ENCODE data around the gene GNB1L.

GNB1L gene

GRCh38 chr22:19831016-19831415 is 23.7 kb downstream of the GNB1L start:
- H4K8ac ChIP-seq (ENCODE audit: low read depth, low read length) = no peak overlapping the region
- H2AK5ac ChIP-seq (ENCODE audit: low read depth, low read length) = no peak overlapping the region
- no peak for DNase-seq (ENCODE audit: low spot score)
- no peak overlapping the region for H2BK15ac ChIP-seq (ENCODE audit: low read length)
- H3K36me3 ChIP-seq (replicated peaks in 1 of 2; ENCODE audit: control insufficient read depth in 2 of 2, insufficient read depth in 2 of 2, low read length in 2 of 2) = no peaks in the 10 kb centered on the region
- H3K4me1 ChIP-seq (ENCODE audit: control insufficient read depth in 2 of 2, insufficient read depth in 1 of 2, low read depth in 1 of 2, low read length in 2 of 2) = no peaks in the 10 kb centered on the region
- no peak overlapping the region for H2BK12ac ChIP-seq (ENCODE audit: low read length)
- H3K79me1 ChIP-seq (ENCODE audit: low read depth, low read length) = no peaks in the 10 kb centered on the region
- no peak overlapping the region for H3K4ac ChIP-seq (ENCODE audit: low read length)
- WGBS, 2 donors (ENCODE audit: extremely low coverage in 2 of 2, insufficient read length in 2 of 2, insufficient replicate concordance in 1 of 2) = no CpG with 5 or more reads among the region's 6 CpGs
- H3K14ac ChIP-seq (ENCODE audit: low read length) = no peak overlapping the region
- H3K27ac ChIP-seq (replicated peaks; ENCODE audit: low read length) = no peak overlapping the region
- H4K91ac ChIP-seq (ENCODE audit: low read depth, low read length, poor library complexity) = no peak overlapping the region
- H3K23ac ChIP-seq (ENCODE audit: low read depth, low read length, poor library complexity) = no peak overlapping the region
- no peaks in the 10 kb centered on the region for H3K27me3 ChIP-seq (ENCODE audit: control insufficient read depth in 3 of 3, insufficient read depth in 3 of 3, low read depth in 1 of 3, low read length in 3 of 3)
- H2BK120ac ChIP-seq (ENCODE audit: low read depth, low read length) = no peak overlapping the region
- no peak overlapping the region for H3K9ac ChIP-seq (ENCODE audit: low read depth, low read length, poor library complexity)
- H3K18ac ChIP-seq (ENCODE audit: low read length) = no peak overlapping the region
- no peak overlapping the region for H2BK5ac ChIP-seq (ENCODE audit: low read length)
- no peak overlapping the region for H2AFZ ChIP-seq (ENCODE audit: low read length)
- H3K4me2 ChIP-seq (ENCODE audit: insufficient read depth, low read length, poor library complexity, severe bottlenecking) = no peak overlapping the region
- H3K9me3 ChIP-seq (replicated peaks in 1 of 2; ENCODE audit: control insufficient read depth in 2 of 2, insufficient read depth in 1 of 2, low read depth in 1 of 2, low read length in 2 of 2) = peaks cover 0 to 4% of the 10 kb centered on the region in 2 donors
- H3K4me3 ChIP-seq (ENCODE audit: low read length in 2 of 2) = no peak overlapping the region

- Histone ChIP-seq H2BK15ac (ENCODE audit: low read length) (no peak overlapping the region), H3K9me3 (replicated peaks in 1 of 2; ENCODE audit: control insufficient read depth in 2 of 2, insufficient read depth in 1 of 2, low read depth in 1 of 2, low read length in 2 of 2) (peaks cover 0 to 4% of the 10 kb centered on the region in 2 donors), H3K4ac (ENCODE audit: low read length) (no peak overlapping the region), H2BK120ac (ENCODE audit: low read depth, low read length) (no peak overlapping the region), H3K4me1 (ENCODE audit: control insufficient read depth in 2 of 2, insufficient read depth in 1 of 2, low read depth in 1 of 2, low read length in 2 of 2) (peaks cover 0 to 4% of the 10 kb centered on the region in 2 donors), H3K27ac (replicated peaks; ENCODE audit: low read length) (no peak overlapping the region), H4K8ac (ENCODE audit: low read depth, low read length) (no peak overlapping the region), H2BK12ac (ENCODE audit: low read length) (no peak overlapping the region), H3K4me2 (ENCODE audit: insufficient read depth, low read length, poor library complexity, severe bottlenecking) (no peak overlapping the region), H3K18ac (ENCODE audit: low read length) (no peak overlapping the region), H3K4me3 (ENCODE audit: low read length in 2 of 2) (no peak overlapping the region), H2AFZ (ENCODE audit: low read length) (no peak overlapping the region), H4K91ac (ENCODE audit: low read depth, low read length, poor library complexity) (no peak overlapping the region), H3K23ac (ENCODE audit: low read depth, low read length, poor library complexity) (no peak overlapping the region), H3K27me3 (ENCODE audit: control insufficient read depth in 3 of 3, insufficient read depth in 3 of 3, low read depth in 1 of 3, low read length in 3 of 3) (no peaks in the 10 kb centered on the region), H3K14ac (ENCODE audit: low read length) (no peak overlapping the region), H3K9ac (ENCODE audit: low read depth, low read length, poor library complexity) (no peak overlapping the region), H3K36me3 (replicated peaks in 1 of 2; ENCODE audit: control insufficient read depth in 2 of 2, insufficient read depth in 2 of 2, low read length in 2 of 2) (peaks cover 0 to 2% of the 10 kb centered on the region in 2 donors), H2AK5ac (ENCODE audit: low read depth, low read length) (no peak overlapping the region), H2BK5ac (ENCODE audit: low read length) (no peak overlapping the region), H3K79me1 (ENCODE audit: low read depth, low read length) (peaks cover 4% of the 10 kb centered on the region)
- no peak for DNase-seq (ENCODE audit: low spot score)
- no CpG with 5 or more reads among the region's 2 CpGs for WGBS, 2 donors (ENCODE audit: extremely low coverage in 2 of 2, insufficient read length in 2 of 2, insufficient replicate concordance in 1 of 2)
These were observed 26.7 kb downstream of the GNB1L start for GRCh38 chr22:19828035-19828401.

GRCh38 chr22:19827341-19828034 is 27.2 kb downstream of the GNB1L start:
- Histone ChIP-seq H3K4ac (ENCODE audit: low read length) (no peak overlapping the region), H4K91ac (ENCODE audit: low read depth, low read length, poor library complexity) (no peak overlapping the region), H3K4me3 (ENCODE audit: low read length in 2 of 2) (no peak overlapping the region), H2BK12ac (ENCODE audit: low read length) (no peak overlapping the region), H3K9ac (ENCODE audit: low read depth, low read length, poor library complexity) (no peak overlapping the region), H2BK5ac (ENCODE audit: low read length) (no peak overlapping the region), H3K27me3 (ENCODE audit: control insufficient read depth in 3 of 3, insufficient read depth in 3 of 3, low read depth in 1 of 3, low read length in 3 of 3) (no peaks in the 10 kb centered on the region), H3K27ac (replicated peaks; ENCODE audit: low read length) (no peak overlapping the region), H2BK120ac (ENCODE audit: low read depth, low read length) (no peak overlapping the region), H2AFZ (ENCODE audit: low read length) (no peak overlapping the region), H3K23ac (ENCODE audit: low read depth, low read length, poor library complexity) (no peak overlapping the region), H2AK5ac (ENCODE audit: low read depth, low read length) (no peak overlapping the region), H3K36me3 (replicated peaks in 1 of 2; ENCODE audit: control insufficient read depth in 2 of 2, insufficient read depth in 2 of 2, low read length in 2 of 2) (peaks cover 0 to 2% of the 10 kb centered on the region in 2 donors), H3K14ac (ENCODE audit: low read length) (no peak overlapping the region), H4K8ac (ENCODE audit: low read depth, low read length) (no peak overlapping the region), H3K79me1 (ENCODE audit: low read depth, low read length) (peaks cover 4% of the 10 kb centered on the region), H2BK15ac (ENCODE audit: low read length) (no peak overlapping the region), H3K4me1 (ENCODE audit: control insufficient read depth in 2 of 2, insufficient read depth in 1 of 2, low read depth in 1 of 2, low read length in 2 of 2) (peaks cover 0 to 4% of the 10 kb centered on the region in 2 donors), H3K18ac (ENCODE audit: low read length) (no peak overlapping the region), H3K4me2 (ENCODE audit: insufficient read depth, low read length, poor library complexity, severe bottlenecking) (no peak overlapping the region), H3K9me3 (replicated peaks in 1 of 2; ENCODE audit: control insufficient read depth in 2 of 2, insufficient read depth in 1 of 2, low read depth in 1 of 2, low read length in 2 of 2) (peaks cover 0 to 4% of the 10 kb centered on the region in 2 donors)
- no CpG with 5 or more reads among the region's 10 CpGs for WGBS, 2 donors (ENCODE audit: extremely low coverage in 2 of 2, insufficient read length in 2 of 2, insufficient replicate concordance in 1 of 2)
- DNase-seq (ENCODE audit: low spot score) = no peak

- Histone ChIP-seq H3K18ac (ENCODE audit: low read length) (no peak overlapping the region), H3K4ac (ENCODE audit: low read length) (no peak overlapping the region), H2BK15ac (ENCODE audit: low read length) (no peak overlapping the region), H4K91ac (ENCODE audit: low read depth, low read length, poor library complexity) (no peak overlapping the region), H3K9me3 (replicated peaks in 1 of 2; ENCODE audit: control insufficient read depth in 2 of 2, insufficient read depth in 1 of 2, low read depth in 1 of 2, low read length in 2 of 2) (peaks cover 0 to 4% of the 10 kb centered on the region in 2 donors), H3K36me3 (replicated peaks in 1 of 2; ENCODE audit: control insufficient read depth in 2 of 2, insufficient read depth in 2 of 2, low read length in 2 of 2) (peaks cover 0 to 2% of the 10 kb centered on the region in 2 donors), H2BK5ac (ENCODE audit: low read length) (no peak overlapping the region), H3K14ac (ENCODE audit: low read length) (no peak overlapping the region), H3K27ac (replicated peaks; ENCODE audit: low read length) (no peak overlapping the region), H2AFZ (ENCODE audit: low read length) (no peak overlapping the region), H2BK12ac (ENCODE audit: low read length) (no peak overlapping the region), H2AK5ac (ENCODE audit: low read depth, low read length) (no peak overlapping the region), H3K23ac (ENCODE audit: low read depth, low read length, poor library complexity) (no peak overlapping the region), H3K27me3 (ENCODE audit: control insufficient read depth in 3 of 3, insufficient read depth in 3 of 3, low read depth in 1 of 3, low read length in 3 of 3) (no peaks in the 10 kb centered on the region), H2BK120ac (ENCODE audit: low read depth, low read length) (no peak overlapping the region), H3K4me1 (ENCODE audit: control insufficient read depth in 2 of 2, insufficient read depth in 1 of 2, low read depth in 1 of 2, low read length in 2 of 2) (peaks cover 0 to 4% of the 10 kb centered on the region in 2 donors), H3K9ac (ENCODE audit: low read depth, low read length, poor library complexity) (no peak overlapping the region), H3K4me3 (ENCODE audit: low read length in 2 of 2) (no peak overlapping the region), H4K8ac (ENCODE audit: low read depth, low read length) (no peak overlapping the region), H3K4me2 (ENCODE audit: insufficient read depth, low read length, poor library complexity, severe bottlenecking) (no peak overlapping the region), H3K79me1 (ENCODE audit: low read depth, low read length) (peaks cover 4% of the 10 kb centered on the region)
- WGBS, 2 donors (ENCODE audit: extremely low coverage in 2 of 2, insufficient read length in 2 of 2, insufficient replicate concordance in 1 of 2) = no CpG with 5 or more reads among the region's 2 CpGs
- DNase-seq (ENCODE audit: low spot score) = no peak
These were observed 28.1 kb downstream of the GNB1L start for GRCh38 chr22:19826619-19826950.
